HG03439 (cell line): Measurements from ENCODE around the gene KRCC1.

Experiments used
- ATAC-seq: cut with Tn5 transposase; IDR thresholded peaks from one replicate; pipeline ENCODE4 v1.9.1; 2021; ENCODE audit warnings: mild to moderate bottlenecking, moderate library complexity; ENCODE audit not compliant: unreplicated experiment

Gene KRCC1

GRCh38 chr2:88078643-88079172, 23.1 kb upstream of the KRCC1 start:
- no peak for ATAC-seq

- no peak for ATAC-seq
Measured at GRCh38 chr2:88077080-88077479, 21.5 kb upstream of the KRCC1 start.

DNA sequence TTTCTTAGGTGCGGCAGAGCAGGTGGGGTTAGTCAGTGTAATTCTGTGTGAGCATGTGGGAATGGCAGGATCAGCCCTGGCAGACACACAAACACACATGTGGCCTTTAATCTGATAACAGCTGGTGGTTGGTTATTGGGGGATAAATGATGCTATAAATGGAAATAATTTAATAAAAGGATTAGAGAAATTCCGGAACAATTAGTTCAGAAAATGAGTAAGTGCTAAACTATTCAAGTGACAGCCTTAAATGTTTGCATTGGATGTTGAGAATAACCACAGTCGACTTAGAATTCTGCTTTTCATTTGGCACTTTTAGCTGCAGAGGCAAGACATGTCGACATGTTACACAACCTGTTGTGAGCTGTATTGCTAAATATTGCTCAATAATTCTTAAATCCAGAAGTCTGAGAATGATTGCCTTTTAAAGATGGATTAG, 19.3 kb upstream of the KRCC1 start:
- no peak for ATAC-seq

GRCh38 chr2:88074150-88074549, 18.6 kb upstream of the KRCC1 start:
- no peak for ATAC-seq

DNA sequence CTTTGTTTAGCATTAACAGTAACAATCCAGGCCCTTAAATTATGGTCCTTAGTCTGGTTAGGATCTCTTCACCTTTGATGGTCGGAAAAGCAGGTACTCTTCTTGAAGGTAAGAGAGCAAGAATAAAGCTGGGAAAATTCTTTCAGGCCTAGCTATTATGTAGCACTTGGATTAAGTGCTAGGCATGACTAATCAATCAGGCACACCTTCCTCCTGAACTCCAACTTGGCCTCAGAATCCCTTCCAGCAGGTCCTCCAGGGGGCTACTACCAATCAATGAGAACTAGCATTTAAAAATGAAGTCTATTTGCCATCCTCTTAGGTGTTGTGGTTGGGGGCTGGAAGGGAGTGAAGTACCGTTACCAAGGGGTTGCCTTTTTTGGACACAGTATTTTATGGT, 15.8 kb upstream of the KRCC1 start:
- ATAC-seq: no peak

- no peak for ATAC-seq
Measured at GRCh38 chr2:88070055-88070454, 14.5 kb upstream of the KRCC1 start.

DNA sequence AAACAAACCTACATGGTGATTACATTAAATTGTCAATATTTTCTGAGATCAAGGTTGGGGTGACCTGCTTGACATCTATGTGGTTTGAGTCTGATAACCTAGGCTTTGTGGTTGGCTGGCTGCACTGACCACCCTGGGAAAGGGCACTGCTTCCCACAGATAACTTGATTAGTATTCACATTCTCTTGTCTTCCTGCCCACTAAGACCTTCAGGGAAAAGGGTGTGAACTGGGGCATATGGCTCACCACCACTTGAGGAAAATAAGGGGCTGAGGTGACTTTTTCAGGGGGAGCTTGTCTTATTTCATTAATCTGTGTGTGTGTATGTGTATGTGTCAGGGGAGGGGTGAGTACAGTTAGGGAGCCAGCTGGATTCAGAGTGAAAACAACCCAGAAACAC, 13.5 kb upstream of the KRCC1 start:
- no peak for ATAC-seq

DNA sequence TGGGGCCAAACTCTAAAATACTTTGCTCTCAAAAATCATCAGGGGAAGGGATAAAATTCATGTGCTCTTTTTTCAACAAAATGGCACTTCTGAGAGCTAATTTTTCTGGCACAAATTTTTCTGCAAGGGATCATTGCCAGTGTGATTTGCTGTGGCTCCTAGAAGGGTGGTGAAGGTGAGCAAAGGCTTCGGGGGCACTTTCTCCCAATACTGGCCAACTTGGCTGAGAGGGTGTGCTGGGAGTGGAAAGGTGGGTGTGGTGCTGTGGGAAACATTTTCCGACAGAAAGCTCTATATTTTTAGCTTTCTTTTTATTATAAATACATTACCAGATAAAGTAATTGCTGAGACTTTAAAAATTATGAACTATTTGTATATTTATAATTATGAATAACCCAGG, 12.5 kb upstream of the KRCC1 start:
- no peak for ATAC-seq

GRCh38 chr2:88067598-88067997, 12.0 kb upstream of the KRCC1 start, which contains the start of gene SMYD1:
Gene SMYD1 (plus strand): TSS chr2:88067825. CDS start chr2:88067865, 40 bp downstream.
- no peak for ATAC-seq

DNA sequence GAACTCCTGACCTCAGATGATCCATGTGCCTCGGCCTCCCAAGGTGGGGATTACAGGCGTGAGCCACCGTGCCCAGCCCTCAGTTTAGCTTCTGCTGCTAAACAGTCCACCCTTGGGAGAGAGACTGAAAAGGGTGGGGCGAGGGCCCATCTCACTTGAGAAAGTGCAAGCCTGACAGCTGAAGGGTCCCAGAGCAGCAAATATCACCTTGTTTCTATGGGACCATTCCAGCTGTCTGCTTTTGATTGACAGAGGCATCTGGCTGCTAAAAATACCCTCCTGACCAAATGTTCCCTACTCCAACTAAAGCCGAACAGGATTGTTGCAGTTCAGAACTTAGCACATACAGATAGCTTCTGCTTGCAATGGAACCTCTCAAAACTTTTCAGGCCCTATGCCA, 11.6 kb upstream of the KRCC1 start:
- no peak for ATAC-seq

GRCh38 chr2:88066543-88066942, 11.0 kb upstream of the KRCC1 start:
- ATAC-seq: no peak

GRCh38 chr2:88061295-88061694, 5.7 kb upstream of the KRCC1 start:
- no peak for ATAC-seq

DNA sequence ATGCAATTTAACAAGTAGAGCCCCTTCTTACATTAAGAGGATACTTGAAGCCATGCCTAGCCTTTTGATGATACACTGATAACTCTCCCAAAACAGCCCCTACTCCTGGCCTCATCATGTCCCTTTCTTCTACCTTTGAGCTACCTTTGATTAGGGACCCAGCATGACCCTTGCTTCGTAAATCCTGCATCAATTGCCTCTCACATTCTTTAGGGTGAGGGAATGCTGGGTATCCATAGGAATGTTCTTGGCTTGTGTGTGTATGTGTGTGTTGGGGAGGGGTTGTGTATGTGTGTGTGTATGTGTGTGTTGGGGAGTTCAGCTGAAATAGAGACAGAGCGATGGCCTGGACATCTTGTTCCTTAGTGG, 5.3 kb upstream of the KRCC1 start:
- ATAC-seq: no peak

GRCh38 chr2:88059979-88060906, 4.7 kb upstream of the KRCC1 start:
- no peak for ATAC-seq

DNA sequence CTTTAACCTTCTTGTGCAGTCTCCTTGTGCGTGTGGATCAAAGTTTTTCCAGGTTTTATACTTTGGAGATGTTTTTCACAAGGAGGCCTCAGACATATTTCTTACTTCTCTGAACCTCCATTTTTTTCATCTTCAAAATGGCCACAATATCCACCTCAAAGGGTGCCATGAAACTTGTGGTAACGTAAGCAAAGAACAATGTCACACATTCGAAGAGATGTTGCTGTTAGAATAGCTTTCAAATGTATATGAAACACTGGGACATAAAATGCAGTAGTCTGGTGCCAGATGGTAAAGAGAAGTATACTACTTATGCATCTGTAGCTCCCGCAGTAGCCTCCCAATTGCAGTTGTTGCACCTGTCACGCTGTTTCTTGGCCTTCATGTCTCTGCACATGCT, 2.6 kb upstream of the KRCC1 start:
- no peak for ATAC-seq

- no peak for ATAC-seq
Measured at GRCh38 chr2:88057437-88057844, 1.9 kb upstream of the KRCC1 start.

- ATAC-seq: no peak
Measured at GRCh38 chr2:88054782-88055370, 707 bp downstream of the KRCC1 start.

GRCh38 chr2:88053934-88054781, 1.4 kb downstream of the KRCC1 start:
- no peak for ATAC-seq

- no peak for ATAC-seq
Measured at GRCh38 chr2:88053296-88053695, 2.3 kb downstream of the KRCC1 start.

- no peak for ATAC-seq
Measured at GRCh38 chr2:88051792-88052191, 3.8 kb downstream of the KRCC1 start.

DNA sequence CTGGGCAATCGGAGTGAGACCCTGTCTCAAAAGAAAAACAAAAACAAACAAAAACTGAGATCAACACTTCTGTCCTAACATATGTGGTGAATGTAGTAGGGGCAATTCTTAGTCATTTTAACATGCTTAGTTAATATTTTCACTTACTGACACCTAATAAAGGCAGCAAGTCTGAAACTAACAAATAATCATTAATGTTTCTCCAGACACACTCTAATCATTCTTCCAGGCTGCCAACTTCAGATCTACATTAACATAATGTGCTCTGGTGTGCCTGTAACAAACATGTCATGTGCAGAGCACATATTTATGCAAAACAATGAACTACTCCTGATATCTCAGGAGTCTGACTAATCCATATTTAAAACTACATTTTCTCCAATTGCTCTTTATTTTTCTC, 6.0 kb downstream of the KRCC1 start:
- ATAC-seq: no peak
